ENCODE results near the gene LMF1.

LMF1 gene

DNA sequence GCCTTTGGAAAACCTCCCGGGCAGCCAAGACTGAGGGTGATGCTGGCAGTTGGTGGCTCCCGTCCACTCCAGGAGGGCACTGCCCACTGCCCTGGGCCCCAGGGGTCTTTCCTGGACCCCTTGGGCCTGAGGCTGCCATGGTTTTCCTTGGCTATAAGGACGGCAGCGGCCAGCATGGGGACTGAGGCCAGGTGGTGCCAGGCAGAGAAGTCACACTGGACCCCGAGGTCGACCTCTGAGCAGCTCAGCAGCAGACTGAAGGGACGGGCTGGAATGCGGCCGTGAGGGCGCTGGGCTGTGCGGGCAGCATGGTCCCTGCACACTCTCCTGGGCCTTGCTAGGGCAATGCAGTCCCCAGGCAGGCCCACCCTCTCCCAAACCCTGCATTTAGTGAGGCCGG, 114.7 kb downstream of the LMF1 start:
- H3K4me3 ChIP-seq (ENCODE audit: low read length): no peak overlapping the region
- TF ChIP-seq, protein P1, sequence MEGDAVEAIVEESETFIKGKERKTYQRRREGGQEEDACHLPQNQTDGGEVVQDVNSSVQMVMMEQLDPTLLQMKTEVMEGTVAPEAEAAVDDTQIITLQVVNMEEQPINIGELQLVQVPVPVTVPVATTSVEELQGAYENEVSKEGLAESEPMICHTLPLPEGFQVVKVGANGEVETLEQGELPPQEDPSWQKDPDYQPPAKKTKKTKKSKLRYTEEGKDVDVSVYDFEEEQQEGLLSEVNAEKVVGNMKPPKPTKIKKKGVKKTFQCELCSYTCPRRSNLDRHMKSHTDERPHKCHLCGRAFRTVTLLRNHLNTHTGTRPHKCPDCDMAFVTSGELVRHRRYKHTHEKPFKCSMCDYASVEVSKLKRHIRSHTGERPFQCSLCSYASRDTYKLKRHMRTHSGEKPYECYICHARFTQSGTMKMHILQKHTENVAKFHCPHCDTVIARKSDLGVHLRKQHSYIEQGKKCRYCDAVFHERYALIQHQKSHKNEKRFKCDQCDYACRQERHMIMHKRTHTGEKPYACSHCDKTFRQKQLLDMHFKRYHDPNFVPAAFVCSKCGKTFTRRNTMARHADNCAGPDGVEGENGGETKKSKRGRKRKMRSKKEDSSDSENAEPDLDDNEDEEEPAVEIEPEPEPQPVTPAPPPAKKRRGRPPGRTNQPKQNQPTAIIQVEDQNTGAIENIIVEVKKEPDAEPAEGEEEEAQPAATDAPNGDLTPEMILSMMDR (conservative IDR thresholded peaks at IDR 0.05; ENCODE audit: low read length): no peak
- DNase-seq (ENCODE audit: low read depth): no peak

DNA sequence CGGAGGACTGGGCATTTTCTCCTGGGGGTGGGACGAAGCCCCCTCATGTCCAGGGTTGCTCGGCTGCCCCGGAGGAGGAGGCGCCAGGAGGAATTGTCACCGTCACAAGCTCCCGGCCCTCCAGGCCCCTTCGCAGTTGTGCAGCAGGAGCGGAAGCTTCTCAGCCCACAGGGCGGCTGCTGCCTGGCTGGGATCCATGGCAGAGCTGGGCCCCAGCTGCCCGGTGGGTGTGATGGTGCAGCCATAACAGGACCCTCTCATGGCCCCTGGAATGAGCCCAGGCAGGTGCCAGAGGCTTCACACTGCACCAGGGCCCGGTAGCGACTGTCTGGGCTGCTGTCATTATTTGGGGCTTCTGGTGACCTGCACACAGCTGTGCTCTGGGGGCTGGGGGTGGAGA, 115.3 kb downstream of the LMF1 start:
- TF ChIP-seq, protein P1 (conservative IDR thresholded peaks at IDR 0.05; ENCODE audit: low read length): no peak
- no peak for DNase-seq (ENCODE audit: low read depth)
- H3K4me3 ChIP-seq (ENCODE audit: low read length): no peak overlapping the region

DNA sequence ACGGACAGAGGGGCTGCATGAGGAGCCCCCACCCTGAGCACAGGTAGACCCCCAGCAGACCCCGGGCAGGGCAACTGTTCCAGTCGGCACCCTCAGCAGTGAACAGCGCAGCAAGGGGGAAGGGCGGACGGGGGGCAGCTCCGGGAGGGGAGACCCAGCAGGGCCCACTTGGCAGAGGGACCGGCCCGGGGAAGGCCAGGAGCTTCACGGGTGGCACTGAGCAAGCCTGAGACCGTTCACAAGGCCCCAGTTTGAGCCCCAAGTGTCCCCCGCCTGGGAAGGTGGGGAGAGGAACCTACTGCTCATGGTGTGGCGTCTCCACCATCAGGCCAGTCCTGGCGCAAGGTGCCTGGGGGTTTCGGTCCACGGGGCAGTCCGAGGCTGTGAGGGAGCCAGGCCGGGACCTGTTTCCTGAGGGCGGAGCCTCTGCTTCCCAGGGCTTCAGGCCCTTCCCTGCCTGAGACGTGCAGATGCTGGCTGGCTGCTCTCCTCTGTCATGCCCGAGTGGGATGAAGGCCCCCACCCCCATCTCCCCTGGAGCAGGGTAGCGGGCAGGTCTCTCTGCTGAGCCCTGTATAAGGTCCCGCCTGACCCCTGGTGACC, 115.9 kb downstream of the LMF1 start:
- TF ChIP-seq, protein P1 (conservative IDR thresholded peaks at IDR 0.05; ENCODE audit: low read length): no peak
- DNase-seq (ENCODE audit: low read depth): no peak
- H3K4me3 ChIP-seq (ENCODE audit: low read length): no peak overlapping the region

DNA sequence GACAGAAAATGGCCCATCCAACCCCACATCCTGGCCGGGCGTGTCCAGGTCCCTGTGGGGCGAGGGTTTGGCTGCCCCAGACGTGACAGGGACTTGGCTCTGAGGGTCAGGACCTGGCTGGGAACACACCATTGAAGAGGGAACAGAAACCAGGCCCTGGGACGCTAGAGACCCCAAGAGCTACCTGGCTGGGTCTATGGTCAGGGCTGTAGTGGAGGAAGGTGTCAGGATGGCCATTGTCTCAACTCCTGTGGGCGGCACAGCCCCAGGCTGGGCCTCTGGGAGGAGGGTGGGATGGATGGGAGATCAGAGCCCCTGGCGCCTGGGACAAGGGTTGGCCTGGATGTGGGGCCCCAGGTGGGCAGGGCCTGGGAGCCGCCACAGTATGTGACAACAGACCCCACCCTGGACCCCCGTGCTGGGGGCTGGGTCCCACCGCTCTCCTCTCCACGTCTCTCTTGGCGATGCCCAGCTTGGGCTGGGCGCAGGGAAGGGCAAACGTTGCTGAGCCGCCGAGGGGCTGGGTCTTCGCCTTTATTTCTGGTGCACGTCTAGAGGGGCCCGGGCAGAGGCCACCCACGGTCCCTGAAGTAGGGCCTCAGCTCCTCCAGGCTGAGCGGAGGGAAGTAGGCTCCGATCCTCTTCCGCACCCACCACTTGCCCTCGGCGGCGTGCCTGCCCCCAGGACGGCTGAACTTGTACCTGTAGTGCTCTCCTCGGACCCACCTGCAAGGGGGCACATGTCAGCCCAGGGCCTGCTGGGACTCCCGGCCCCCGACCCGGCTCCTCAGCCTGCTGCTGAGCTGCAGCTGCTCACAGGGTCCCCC, 116.6 kb downstream of the LMF1 start:
- TF ChIP-seq, protein P1 (conservative IDR thresholded peaks at IDR 0.05; ENCODE audit: low read length): no peak
- DNase-seq (ENCODE audit: low read depth): no peak
- H3K4me3 ChIP-seq (ENCODE audit: low read length): no peak overlapping the region

DNA sequence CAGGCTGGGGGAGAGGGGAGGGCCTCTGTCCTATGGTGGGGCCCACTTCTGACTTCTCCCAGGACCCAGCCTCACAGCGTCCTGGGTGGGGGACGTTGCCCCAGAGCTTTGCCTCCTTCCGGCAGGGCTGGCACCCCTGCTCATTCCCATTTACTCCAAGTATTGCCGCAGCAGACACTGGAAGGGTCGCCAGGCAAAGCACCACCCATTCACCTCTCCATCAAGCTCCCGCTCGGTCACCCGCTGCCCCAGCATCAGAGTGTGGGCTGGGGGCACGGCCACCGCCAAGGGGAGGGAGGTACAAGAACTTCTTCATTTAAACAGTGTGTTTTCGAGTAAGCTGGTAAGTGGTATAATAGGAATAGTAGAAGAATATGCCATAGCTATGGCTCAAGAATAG, 117.5 kb downstream of the LMF1 start:
- TF ChIP-seq, protein P1 (conservative IDR thresholded peaks at IDR 0.05; ENCODE audit: low read length): no peak
- no peak overlapping the region for H3K4me3 ChIP-seq (ENCODE audit: low read length)
- DNase-seq (ENCODE audit: low read depth): no peak

DNA sequence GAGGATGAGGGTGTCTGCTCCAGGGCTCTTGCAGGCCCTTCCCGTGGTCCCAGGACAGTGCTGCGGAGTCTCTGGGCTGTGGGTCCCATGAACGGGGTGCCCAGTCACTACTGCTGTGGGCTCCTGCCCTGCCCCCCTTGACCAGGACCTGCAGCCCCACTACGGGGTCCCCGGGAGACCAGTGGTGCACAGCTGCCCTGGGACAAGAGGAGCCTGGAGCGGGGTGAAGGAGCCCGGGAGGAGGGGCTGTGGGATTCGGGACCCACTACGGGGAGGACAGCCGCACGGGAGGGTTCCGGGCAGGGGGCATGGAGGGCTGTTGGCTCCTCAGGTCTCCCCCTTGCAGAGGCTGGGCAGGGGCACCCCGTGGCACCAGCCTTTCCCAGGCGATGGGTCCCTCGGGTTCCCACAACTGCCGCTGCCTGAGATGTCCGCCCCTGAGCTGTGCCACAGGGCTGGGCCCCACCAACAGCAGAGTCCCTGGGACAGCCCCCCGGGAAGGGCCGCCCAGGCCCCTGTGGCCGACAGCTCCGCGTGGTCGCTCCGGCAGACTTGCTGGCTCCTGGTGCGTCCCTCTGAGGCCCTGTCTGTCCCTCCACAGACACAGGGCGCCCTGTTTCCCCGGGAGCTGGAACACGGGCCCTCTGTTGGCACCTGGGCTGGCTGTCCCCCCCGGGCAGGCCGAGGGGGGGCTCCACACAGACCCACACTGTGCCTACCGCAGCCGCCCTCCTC, 118.2 kb downstream of the LMF1 start:
- TF ChIP-seq, protein P1 (conservative IDR thresholded peaks at IDR 0.05; ENCODE audit: low read length): no peak
- H3K4me3 ChIP-seq (ENCODE audit: low read length): no peak overlapping the region
- no peak for DNase-seq (ENCODE audit: low read depth)

All from AG10803 (cell line).